ENCODE data around the gene CLNK.

The CLNK gene, protein sequence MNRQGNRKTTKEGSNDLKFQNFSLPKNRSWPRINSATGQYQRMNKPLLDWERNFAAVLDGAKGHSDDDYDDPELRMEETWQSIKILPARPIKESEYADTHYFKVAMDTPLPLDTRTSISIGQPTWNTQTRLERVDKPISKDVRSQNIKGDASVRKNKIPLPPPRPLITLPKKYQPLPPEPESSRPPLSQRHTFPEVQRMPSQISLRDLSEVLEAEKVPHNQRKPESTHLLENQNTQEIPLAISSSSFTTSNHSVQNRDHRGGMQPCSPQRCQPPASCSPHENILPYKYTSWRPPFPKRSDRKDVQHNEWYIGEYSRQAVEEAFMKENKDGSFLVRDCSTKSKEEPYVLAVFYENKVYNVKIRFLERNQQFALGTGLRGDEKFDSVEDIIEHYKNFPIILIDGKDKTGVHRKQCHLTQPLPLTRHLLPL

DNA sequence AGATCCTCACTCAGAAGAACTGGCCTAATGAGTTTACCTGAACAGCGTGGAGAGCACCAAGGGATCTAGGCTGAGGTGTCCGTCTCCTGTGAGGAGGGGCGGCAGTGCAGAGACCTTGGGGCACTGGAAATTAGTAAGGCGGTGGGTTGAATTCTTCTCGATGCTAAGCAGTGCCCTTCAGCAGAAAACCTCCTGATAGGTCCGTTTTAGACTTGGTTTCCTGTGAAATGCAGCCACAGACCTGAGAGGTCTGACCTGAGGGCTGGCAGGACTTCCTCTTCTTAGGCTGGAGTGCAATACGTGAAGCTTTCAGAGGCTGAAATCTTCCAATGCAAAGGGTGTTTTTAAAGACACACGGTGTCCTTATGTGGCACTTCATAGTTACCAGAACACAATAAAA lies at the start of gene CLNK:
Gene CLNK (minus strand): TSS at position 138 of the 400 bp plus-strand sequence. CDS start 16,899 bp downstream, outside the sequence.
- DNase-seq = no peak

DNA sequence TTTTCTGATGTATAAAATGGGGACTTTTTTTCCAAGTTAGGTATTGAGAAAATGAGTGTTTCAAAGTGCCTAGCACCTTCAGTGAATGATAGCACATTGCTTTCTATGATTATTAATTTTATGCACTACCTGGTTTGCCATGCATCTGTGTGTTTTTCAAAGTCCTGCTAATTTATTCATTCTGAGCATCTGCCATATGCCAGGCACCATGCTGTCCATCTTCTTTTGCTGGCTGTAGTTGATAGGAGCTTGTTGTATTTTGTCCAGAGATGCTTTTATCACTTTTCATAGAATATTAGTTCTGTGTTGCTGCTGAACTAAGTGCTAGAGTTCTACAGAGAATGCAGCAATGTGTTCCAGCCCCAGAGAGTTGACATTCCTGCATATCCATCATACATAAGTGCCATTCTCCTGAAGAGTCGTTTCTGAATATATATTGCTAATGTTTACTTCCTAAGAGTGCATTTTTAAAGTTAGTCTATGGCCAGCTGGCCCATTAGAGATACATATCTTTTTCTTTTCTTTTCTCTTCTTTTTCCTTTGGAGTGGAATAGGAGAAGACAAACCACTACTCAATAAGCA lies 49.0 kb upstream of the CLNK start:
- no peak for DNase-seq

- no peak for DNase-seq
These were observed 48.4 kb upstream of the CLNK start for GRCh38 chr4:10732914-10733415.

- no peak for DNase-seq
These were observed 47.8 kb upstream of the CLNK start for GRCh38 chr4:10732235-10732913.

- no peak for DNase-seq
These were observed 47.1 kb upstream of the CLNK start for GRCh38 chr4:10731690-10732089.

DNA sequence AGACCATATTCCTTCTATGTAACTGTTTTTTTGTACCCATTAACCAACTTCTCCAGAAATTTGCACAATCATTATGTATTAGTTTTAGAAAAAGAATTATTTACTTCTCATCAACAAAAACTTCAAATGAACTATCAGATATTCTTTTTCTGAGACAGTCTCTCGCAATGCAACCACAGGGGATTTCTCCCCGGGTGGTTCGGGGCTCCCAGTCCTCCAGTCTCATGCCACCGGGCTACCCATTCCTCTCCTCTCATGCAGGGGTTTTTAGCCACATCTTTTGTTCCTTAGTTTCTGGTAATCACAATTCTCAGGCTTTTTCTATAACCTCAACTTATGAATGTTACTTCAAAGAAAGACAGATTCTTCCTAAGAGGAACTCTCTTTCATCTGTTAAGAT lies 46.6 kb upstream of the CLNK start:
- no peak for DNase-seq

DNA sequence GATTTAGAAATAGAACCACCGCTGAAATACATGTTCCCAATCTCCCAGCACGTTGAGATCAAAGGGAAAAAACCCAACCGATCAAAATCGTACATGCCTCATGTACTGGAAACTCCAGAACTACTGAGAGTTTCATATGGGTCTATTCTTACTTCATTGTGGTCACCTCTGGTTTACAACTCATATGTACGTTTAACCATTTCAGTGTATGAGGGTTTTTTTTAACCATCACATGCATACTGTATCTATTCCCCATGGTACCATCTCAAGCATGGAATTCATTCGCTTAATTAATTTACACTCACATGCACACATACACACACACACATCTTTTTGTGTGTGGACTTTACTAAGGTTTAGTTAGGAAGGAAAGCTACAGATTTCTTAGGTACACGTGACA lies 46.0 kb upstream of the CLNK start:
- no peak for DNase-seq

- DNase-seq = no peak
These were observed 45.5 kb upstream of the CLNK start for GRCh38 chr4:10730019-10730418.

GRCh38 chr4:10729366-10729765 lies 44.8 kb upstream of the CLNK start:
- DNase-seq = no peak

DNA sequence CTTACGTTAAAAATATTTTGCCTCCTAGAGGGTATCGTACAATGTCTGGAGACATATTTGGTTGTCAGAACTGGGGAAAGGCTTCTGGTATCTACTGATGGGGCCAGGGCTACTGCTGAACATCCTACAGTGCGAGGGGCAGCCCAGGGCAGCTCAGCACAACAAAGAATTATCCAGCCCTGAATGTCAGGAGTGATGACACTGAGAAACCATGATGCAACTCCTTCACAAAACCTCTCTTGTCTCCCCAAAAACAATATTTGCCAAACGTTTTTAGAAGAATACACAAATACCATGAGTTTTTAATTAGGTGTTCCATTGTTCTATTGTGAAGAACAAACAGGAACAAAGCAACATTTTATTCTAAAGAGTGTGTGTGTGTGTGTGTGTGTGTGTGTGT lies 43.4 kb upstream of the CLNK start:
- DNase-seq = no peak

- DNase-seq = no peak
These were observed 42.7 kb upstream of the CLNK start for GRCh38 chr4:10727140-10727880.

DNA sequence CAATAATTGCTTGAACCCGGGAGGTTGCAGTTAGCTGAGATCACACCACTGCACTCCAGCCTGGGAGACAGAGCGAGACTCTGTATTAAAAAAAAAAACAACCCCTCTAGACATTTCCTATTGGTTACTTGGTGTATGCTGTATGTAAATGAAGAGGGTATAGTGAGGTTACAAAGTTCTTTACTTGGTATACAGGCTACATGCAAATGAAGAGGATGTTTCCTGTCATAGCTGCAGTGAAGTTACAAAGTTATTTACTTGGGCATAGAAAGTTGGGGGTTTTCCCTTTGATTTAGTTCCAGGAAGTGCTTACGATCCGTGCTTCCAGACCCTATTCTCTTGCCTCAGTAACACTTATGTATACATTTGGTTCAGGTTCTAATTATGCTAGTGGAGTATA lies 38.4 kb upstream of the CLNK start:
- DNase-seq = no peak

DNA sequence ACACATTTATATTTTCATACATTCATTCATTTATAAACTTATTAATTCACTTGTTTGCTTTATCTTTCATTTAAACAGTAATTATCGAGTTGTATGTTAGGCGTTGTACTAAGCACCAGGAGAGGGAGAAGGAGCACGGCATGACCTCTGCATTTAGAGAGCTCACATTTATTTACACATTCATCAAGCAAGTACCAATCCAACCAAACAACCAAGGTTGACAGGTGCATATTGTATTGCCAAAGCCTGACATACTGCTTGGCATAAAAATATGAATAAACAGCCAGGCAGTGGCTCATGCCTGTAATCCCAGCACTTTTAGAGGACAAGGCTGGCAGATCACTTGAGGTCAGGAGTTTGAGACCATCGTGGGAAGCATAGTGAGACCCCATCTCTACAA lies 37.0 kb upstream of the CLNK start:
- DNase-seq = no peak

DNA sequence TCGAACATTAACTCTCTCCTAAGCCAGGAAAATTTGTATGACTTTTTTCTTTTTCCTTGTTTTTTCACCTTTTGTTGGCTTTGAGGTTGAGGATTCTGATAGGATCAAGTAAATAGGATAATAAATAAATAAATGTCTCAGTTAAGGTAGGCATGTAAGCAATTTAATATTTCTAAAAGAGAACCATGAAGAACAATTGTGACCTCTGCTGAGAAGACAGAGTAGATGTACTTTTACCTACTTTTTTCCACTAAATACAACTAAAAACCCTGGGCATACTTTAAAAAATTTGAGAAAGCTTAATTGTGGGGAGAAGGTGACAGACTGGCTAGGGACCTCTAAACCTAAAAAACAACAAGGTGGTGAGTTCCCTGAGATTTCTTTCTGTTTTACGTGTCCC lies 31.6 kb upstream of the CLNK start:
- DNase-seq = no peak

GRCh38 chr4:10715696-10716095 lies 31.1 kb upstream of the CLNK start:
- DNase-seq = no peak

DNA sequence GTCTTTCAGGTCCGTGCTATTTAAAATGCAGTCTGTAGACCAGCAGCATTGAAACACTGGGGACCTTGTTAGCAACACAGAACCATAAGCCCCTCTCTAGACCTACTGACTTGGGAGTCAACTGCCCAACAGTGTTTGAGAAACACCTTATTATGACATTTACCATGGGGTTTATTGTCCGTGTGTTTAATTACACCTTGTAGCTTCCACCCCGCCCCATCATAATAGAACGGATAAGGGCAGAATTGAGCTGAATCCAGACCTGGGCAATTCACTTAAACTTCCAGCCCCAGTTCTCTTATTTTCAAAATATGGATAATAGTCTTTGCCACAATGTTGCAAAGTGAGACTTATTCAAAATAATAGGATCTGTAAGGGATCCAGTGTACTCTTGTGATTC lies 30.6 kb upstream of the CLNK start:
- DNase-seq = no peak

GRCh38 chr4:10713591-10713990 lies 29.0 kb upstream of the CLNK start:
- DNase-seq = no peak

DNA sequence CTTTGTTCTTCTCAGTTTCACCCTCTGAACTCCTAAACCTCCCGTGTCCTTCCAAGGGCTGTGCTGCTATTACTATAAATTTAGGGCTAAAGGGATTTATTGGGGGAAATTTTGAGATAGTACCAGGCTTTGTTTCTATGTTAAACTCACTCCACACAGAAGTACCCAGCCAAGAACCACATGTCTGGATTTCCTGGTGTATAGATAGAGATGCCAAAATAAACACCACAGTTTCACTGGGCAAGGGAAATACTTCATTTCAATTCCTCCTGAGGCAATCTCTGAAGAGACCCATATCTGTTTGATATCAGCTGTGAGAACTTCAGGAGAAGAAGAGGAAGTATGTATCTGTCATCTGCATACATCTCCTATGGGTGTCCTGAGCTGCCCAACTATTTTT lies 21.7 kb upstream of the CLNK start:
- DNase-seq = no peak

GRCh38 chr4:10704430-10704810 lies 19.9 kb upstream of the CLNK start:
- no peak for DNase-seq

DNA sequence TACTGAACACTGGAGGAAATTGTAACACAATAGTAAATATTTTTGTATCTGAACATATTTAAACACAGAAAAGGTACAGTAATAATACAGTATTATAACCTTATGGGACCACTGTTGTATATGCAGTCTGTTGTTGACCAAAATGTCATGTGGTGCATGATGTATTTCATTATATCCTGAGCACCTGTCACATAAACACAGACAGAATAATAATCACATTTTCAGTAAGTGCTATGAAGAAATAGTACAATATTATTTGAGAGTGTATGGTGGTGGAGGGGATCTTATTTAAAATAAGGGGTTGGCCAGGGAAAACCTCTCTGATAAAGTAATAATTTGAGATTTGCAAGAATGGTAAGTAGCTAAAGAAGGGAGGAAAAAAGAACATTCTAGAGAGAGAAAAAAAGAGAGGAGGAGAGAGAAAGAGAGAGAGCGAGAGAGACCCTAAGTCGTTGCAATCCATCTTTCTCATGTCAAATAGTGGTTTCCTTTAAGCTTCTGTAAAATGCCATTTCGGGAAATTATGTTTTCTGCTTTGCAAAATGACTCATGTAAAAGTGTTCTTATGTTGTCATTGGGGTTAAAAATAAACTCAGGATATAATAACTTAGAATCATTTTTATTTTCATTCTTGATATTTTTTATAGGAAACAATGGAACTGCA lies 19.3 kb upstream of the CLNK start:
- no peak for DNase-seq

GRCh38 chr4:10703156-10703555 lies 18.6 kb upstream of the CLNK start:
- DNase-seq = no peak

GRCh38 chr4:10701702-10702460 lies 17.3 kb upstream of the CLNK start:
- no peak for DNase-seq
